ENCODE data around the gene ANO3. TPM values are rescaled to one million over a fixed set of nuclear protein-coding genes. Genes with fewer than 3 reads are reported as not detected.
"Not testable (repeated sequence)": the region's sequence is repeated elsewhere in the genome, so short reads cannot be mapped to it uniquely, and the experiment has no call there.

Gene ANO3
- polyA plus RNA-seq, 6 donors from 2014 or later = not detected

GRCh38 chr11:26578998-26579661 lies 247.2 kb downstream of the ANO3 start:
- Mint-ChIP-seq H3K4me1 (no peaks in the 10 kb centered on the region), H3K4me3 (no peak overlapping the region), H3K9me3 (no peaks in the 10 kb centered on the region), H3K27me3 (no peaks in the 10 kb centered on the region), H3K27ac (no peak overlapping the region), H3K36me3 (no peaks in the 10 kb centered on the region)
- ATAC-seq (ENCODE audit: low read depth in 2 of 2) = no peak
- DNase-seq = no peak

- ATAC-seq (ENCODE audit: low read depth in 2 of 2) (no peak), DNase-seq (no peak)
- no peaks in the 10 kb centered on the region for H3K4me1 Mint-ChIP-seq
- H3K27ac Mint-ChIP-seq = no peak overlapping the region
- no peaks in the 10 kb centered on the region for H3K36me3 Mint-ChIP-seq
- H3K27me3 Mint-ChIP-seq = no peaks in the 10 kb centered on the region
- no peaks in the 10 kb centered on the region for H3K9me3 Mint-ChIP-seq
- no peak overlapping the region for H3K4me3 Mint-ChIP-seq
Measured at GRCh38 chr11:26579683-26580082, 247.8 kb downstream of the ANO3 start.

- H3K4me1 Mint-ChIP-seq = no peaks in the 10 kb centered on the region
- no peaks in the 10 kb centered on the region for H3K27me3 Mint-ChIP-seq
- no peak overlapping the region for H3K27ac Mint-ChIP-seq
- no peaks in the 10 kb centered on the region for H3K36me3 Mint-ChIP-seq
- H3K9me3 Mint-ChIP-seq = no peaks in the 10 kb centered on the region
- DNase-seq = no peak
- no peak for ATAC-seq (ENCODE audit: low read depth in 2 of 2)
- H3K4me3 Mint-ChIP-seq = no peak overlapping the region
Measured at GRCh38 chr11:26580929-26581328, 249.0 kb downstream of the ANO3 start.

- H3K27me3 Mint-ChIP-seq = no peaks in the 10 kb centered on the region
Measured at GRCh38 chr11:26583550-26583949, 251.6 kb downstream of the ANO3 start.

GRCh38 chr11:26584818-26585217 lies 252.9 kb downstream of the ANO3 start:
- no peaks in the 10 kb centered on the region for H3K27me3 Mint-ChIP-seq
- no peak for ATAC-seq (ENCODE audit: low read depth in 2 of 2)
- no peaks in the 10 kb centered on the region for H3K4me1 Mint-ChIP-seq
- no peaks in the 10 kb centered on the region for H3K36me3 Mint-ChIP-seq
- H3K4me3 Mint-ChIP-seq = no peak overlapping the region
- no peak overlapping the region for H3K27ac Mint-ChIP-seq
- DNase-seq = no peak
- H3K9me3 Mint-ChIP-seq = peaks cover 0 to 5% (median 0%) of the 10 kb centered on the region in 7 donors

More at GRCh38 chr11:26583550-26583949, 251.6 kb downstream of the ANO3 start:
- Mint-ChIP-seq H3K4me3 (no peak overlapping the region), H3K36me3 (no peaks in the 10 kb centered on the region), H3K4me1 (no peaks in the 10 kb centered on the region), H3K27ac (no peak overlapping the region), H3K9me3 (no peaks in the 10 kb centered on the region)
- DNase-seq (no peak), ATAC-seq (ENCODE audit: low read depth in 2 of 2) (no peak)

- H3K36me3 Mint-ChIP-seq = no peaks in the 10 kb centered on the region
- no peak overlapping the region for H3K4me3 Mint-ChIP-seq
- H3K9me3 Mint-ChIP-seq = peaks cover 0 to 12% (median 0%) of the 10 kb centered on the region in 7 donors
Measured at GRCh38 chr11:26587073-26587472, 255.1 kb downstream of the ANO3 start.

GRCh38 chr11:26593691-26594090 lies 261.8 kb downstream of the ANO3 start:
- no peak overlapping the region for H3K27ac Mint-ChIP-seq
- H3K4me1 Mint-ChIP-seq = no peaks in the 10 kb centered on the region
- no peak overlapping the region for H3K4me3 Mint-ChIP-seq
- H3K9me3 Mint-ChIP-seq = peaks cover 0 to 19% (median 3%) of the 10 kb centered on the region in 7 donors
- H3K27me3 Mint-ChIP-seq = no peaks in the 10 kb centered on the region
- ATAC-seq (ENCODE audit: low read depth in 2 of 2) (no peak), DNase-seq (no peak)
- no peaks in the 10 kb centered on the region for H3K36me3 Mint-ChIP-seq

More at GRCh38 chr11:26587073-26587472, 255.1 kb downstream of the ANO3 start:
- Mint-ChIP-seq H3K27ac (no peak overlapping the region), H3K27me3 (no peaks in the 10 kb centered on the region), H3K4me1 (no peaks in the 10 kb centered on the region)
- no peak for ATAC-seq (ENCODE audit: low read depth in 2 of 2)
- DNase-seq = no peak

GRCh38 chr11:26595207-26595865 lies 263.4 kb downstream of the ANO3 start:
- H3K27ac Mint-ChIP-seq; H3K4me3 Mint-ChIP-seq; H3K27me3 Mint-ChIP-seq; H3K4me1 Mint-ChIP-seq; DNase-seq; ATAC-seq (ENCODE audit: low read depth in 2 of 2); H3K36me3 Mint-ChIP-seq: not testable (repeated sequence)
- H3K9me3 Mint-ChIP-seq = peaks cover 0 to 13% (median 2%) of the 10 kb centered on the region in 7 donors

- peaks cover 0 to 16% (median 3%) of the 10 kb centered on the region in 7 donors for H3K9me3 Mint-ChIP-seq
Measured at GRCh38 chr11:26597049-26597689, 265.2 kb downstream of the ANO3 start.

GRCh38 chr11:26597899-26598298 lies 266.0 kb downstream of the ANO3 start:
- no peaks in the 10 kb centered on the region for H3K36me3 Mint-ChIP-seq
- peaks cover 0 to 17% (median 3%) of the 10 kb centered on the region in 7 donors for H3K9me3 Mint-ChIP-seq
- ATAC-seq (ENCODE audit: low read depth in 2 of 2) (no peak), DNase-seq (no peak)
- no peak overlapping the region for H3K27ac Mint-ChIP-seq
- no peak overlapping the region for H3K4me3 Mint-ChIP-seq
- H3K4me1 Mint-ChIP-seq = no peaks in the 10 kb centered on the region
- H3K27me3 Mint-ChIP-seq = no peaks in the 10 kb centered on the region

More at GRCh38 chr11:26597049-26597689, 265.2 kb downstream of the ANO3 start:
- H3K27ac Mint-ChIP-seq; H3K36me3 Mint-ChIP-seq; H3K4me3 Mint-ChIP-seq; DNase-seq; H3K4me1 Mint-ChIP-seq; H3K27me3 Mint-ChIP-seq; ATAC-seq (ENCODE audit: low read depth in 2 of 2): not testable (repeated sequence)

- ATAC-seq (ENCODE audit: low read depth in 2 of 2) = no peak
- H3K36me3 Mint-ChIP-seq = no peaks in the 10 kb centered on the region
- H3K27ac Mint-ChIP-seq = no peak overlapping the region
- no peaks in the 10 kb centered on the region for H3K4me1 Mint-ChIP-seq
- H3K4me3 Mint-ChIP-seq = no peak overlapping the region
- H3K27me3 Mint-ChIP-seq = no peaks in the 10 kb centered on the region
- peaks cover 0 to 22% (median 6%) of the 10 kb centered on the region in 7 donors for H3K9me3 Mint-ChIP-seq
- DNase-seq = no peak
Measured at GRCh38 chr11:26599425-26599824, 267.5 kb downstream of the ANO3 start.

GRCh38 chr11:26599876-26600434 lies 268.0 kb downstream of the ANO3 start:
- DNase-seq = no peak
- Mint-ChIP-seq H3K4me1 (no peaks in the 10 kb centered on the region), H3K4me3 (no peak overlapping the region), H3K9me3 (peaks cover 0 to 22% (median 6%) of the 10 kb centered on the region in 7 donors), H3K27me3 (no peaks in the 10 kb centered on the region), H3K27ac (no peak overlapping the region), H3K36me3 (no peaks in the 10 kb centered on the region)
- no peak for ATAC-seq (ENCODE audit: low read depth in 2 of 2)

GRCh38 chr11:26607725-26608506 lies 276.0 kb downstream of the ANO3 start:
- no peak for ATAC-seq (ENCODE audit: low read depth in 2 of 2)
- no peaks in the 10 kb centered on the region for H3K27me3 Mint-ChIP-seq
- H3K4me3 Mint-ChIP-seq = no peak overlapping the region
- H3K27ac Mint-ChIP-seq = no peak overlapping the region
- no peaks in the 10 kb centered on the region for H3K4me1 Mint-ChIP-seq
- no peak for DNase-seq
- peaks cover 6 to 24% (median 11%) of the 10 kb centered on the region in 7 donors for H3K9me3 Mint-ChIP-seq
- H3K36me3 Mint-ChIP-seq = no peaks in the 10 kb centered on the region
